NCI-H187 (cell line): Measurements from ENCODE around the gene DAP.

Source experiments
- DNase-seq, 2 experiments: peaks; one replicate each; lab custom pipeline; 2025; lab: John Stamatoyannopoulos, UW

The DAP gene

DNA sequence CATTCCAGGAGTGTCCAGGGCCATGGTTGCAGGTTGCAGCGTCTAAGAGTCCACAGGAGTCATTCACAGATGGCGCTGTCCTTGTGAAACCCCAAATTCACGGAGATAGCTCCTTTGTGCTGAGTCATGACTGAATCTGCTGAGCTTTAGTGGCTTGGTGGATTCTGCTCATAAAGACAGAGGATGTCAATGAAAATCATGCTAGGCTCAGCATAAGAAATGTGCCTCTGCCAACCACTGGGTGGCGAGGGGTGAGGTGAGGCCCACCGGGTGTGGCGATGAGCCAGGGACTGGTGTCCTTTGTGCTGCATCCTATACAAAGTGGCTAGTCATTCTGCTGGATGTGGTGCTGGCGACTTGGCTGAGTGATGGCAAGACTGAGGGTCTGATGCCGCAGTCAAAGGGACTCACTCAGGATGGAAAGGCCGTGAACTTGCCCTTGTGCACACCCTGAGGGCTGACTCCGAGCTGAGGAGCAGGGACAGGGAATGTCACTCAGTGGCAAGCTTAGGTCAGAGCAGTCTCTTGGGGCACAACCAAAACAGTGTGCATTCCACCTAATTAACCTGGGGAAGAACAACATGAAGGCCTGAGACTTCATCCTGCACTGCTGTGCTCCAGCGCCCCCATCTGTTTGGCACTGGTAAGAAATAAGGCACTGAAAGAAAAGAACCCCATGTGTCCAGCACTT is 71.5 kb downstream of the DAP start:
- no peak for DNase-seq

DNA sequence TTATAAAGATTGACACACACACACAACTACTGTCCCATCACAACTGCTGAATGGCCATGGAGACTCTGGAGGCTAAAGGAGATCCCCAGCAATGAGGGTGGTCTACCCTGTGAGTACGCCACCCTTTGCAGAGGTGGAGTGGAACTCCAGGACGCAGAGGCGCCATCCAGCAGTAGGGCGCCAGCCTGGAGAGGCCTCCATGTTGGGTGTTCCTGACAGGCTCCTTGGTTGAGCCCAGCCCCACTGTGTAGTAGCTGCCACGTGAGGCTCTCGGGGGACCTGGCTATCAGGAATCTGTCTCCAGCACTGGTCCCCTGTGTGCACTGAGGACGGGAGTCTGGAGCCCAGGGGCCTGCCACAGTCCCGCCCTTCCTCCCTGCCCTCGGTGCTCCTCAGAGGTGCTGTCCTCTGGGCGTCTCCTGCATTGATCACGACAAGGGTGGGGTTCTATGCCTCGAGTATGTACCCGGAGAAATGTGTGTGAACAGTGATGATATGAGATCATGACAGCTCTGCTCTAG is 72.3 kb downstream of the DAP start:
- no peak for DNase-seq

DNA sequence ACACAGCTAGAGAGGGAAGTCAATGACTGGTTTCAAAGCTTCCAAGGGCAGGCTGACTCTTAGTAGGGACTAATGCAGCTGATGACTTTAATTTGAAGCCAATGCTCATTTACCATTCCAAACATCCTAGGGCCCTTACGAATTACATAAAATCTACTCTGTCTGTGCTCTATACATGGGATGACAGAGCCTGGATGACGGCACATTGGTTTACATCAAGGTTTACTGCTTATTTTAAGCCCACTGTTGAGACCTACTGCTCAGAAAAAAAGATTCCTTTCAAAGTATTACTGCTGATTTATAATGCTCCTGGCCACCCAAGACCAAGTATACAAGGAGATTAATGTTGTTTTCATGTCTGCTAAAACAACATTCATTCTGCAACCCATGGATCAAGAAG is 74.1 kb downstream of the DAP start:
- DNase-seq = no peak

DNA sequence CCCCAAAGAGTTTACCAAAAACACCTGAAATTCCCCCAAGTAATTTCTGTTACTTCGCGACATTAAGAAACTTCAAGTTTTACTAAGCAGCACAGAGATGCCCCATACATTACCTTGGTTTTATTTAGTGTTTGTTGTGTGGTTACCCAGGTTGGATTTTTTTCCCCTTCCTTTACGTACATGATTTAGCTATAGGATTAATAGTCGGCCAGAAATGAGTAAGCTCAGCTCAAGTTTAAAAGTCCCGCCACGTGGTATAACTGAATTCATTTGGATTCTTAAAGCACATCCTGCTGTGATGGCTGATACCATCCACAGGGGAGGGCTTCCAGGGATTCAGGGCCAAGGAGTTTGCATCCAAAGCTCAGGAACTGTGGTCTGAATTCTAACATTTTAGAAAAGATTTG is 75.9 kb downstream of the DAP start:
- no peak for DNase-seq

DNA sequence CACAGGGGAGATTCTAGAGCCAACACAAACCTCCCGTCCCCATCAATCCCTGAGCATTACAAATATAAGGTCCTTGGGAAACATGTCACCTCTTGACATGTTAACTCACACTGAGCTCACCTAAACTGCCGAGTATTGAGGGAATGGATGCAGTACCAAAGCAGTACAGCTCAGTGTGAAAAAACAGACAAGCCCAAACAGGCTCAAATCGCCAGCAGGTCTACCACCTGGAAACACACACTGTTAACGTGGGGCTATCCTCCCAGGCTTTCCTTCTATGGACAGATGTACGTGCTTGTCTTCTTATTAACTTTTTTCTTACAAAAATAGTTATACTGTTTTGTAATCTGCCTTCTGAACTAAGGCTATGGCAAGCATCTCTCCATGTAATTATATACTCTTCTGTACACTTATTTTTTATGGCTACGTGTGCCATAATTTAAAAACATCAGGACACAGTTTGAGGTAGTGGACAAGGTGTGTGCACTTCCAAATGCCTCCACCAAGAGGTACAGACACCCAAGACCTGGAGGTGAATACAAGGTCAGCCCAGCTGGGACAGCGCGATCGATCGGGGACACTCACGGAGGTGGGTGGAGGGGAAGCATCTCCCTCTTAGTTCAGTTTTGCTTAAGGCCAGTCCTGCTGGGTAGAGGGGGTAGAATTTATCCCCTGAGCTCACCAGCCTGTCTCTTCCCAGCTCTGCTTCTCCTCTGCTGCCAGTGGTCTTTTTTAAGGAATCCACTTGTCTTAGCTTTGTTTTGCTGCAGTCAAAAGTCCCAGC is 76.5 kb downstream of the DAP start:
- DNase-seq = no peak

DNA sequence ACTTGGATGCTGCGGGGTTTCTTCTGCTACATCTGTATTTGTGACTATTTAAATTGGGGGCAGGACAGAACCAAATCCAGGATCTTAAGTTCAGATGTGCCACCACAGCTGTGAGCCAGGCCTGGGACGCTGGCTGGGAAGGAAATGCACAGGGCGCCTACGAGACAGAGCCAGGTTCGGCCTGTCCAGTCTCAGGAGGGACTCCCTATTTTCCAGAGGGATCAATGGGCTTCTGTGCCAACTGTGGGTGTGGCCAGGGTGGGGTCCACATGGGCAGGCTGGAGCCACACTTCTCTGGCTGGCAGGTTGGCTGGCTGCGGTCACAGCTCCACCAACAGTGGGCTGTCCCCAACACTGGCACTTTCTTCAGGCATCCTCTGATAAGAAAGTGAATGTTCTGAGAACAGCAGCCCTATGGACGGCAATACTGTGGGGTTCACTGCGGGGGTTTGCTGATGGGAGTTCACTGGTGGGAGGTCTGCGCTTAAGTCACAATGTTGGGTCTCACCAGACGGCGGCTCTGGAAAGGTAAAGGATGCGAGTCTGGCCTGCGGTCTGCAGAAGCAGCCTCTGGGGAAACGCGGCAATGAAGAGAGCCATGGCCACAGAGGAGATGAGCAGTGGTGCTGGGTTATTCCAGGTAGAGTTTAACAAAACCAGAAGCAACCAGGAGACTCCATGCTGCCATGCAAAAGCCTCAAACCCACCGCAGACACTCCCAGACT is 78.1 kb downstream of the DAP start:
- DNase-seq = no peak

DNA sequence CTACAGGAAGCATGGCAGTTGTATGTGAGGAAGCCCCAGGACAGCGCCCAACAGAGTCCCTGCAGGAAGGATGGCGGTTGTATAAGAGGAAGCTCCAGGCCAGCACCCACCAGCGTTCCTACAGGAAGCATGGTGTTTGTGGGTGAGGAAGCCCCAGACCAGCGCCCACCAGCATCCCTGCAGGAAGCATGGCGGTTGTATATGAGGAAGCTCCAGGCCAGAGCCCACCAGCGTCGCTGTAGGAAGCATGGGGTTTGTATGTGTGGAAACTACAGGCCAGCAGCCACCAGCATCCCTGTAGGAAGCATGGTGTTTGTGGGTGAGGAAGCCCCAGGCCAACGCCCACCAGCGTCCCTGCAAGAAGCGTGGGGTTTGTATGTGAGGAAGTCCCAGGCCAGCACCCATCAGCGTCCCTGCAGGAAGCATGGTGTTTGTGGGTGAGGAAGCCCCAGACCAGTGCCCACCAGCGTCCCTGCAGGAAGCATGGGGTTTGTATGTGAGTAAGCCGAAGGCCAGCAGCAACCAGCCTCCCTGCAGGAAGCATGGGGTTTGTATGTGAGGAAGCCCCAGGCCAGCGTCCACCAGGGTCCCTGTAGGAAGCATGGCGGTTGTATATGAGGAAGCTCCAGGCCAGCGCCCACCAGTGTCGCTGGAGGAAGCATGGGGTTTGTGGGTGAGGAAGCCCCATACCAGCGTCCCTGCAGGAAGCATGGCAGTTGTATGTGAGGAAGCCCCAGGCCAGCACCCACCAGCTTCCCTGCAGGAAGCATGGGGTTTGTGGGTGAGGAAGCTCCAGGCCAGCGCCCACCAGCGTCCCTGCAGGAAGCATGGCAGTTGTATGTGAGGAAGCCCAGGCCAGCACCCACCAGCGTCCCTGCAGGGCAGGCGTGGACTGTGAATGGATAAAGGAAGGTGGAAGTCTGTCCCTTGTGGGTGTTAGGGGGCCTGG is 79.0 kb downstream of the DAP start:
- DNase-seq = no peak

DNA sequence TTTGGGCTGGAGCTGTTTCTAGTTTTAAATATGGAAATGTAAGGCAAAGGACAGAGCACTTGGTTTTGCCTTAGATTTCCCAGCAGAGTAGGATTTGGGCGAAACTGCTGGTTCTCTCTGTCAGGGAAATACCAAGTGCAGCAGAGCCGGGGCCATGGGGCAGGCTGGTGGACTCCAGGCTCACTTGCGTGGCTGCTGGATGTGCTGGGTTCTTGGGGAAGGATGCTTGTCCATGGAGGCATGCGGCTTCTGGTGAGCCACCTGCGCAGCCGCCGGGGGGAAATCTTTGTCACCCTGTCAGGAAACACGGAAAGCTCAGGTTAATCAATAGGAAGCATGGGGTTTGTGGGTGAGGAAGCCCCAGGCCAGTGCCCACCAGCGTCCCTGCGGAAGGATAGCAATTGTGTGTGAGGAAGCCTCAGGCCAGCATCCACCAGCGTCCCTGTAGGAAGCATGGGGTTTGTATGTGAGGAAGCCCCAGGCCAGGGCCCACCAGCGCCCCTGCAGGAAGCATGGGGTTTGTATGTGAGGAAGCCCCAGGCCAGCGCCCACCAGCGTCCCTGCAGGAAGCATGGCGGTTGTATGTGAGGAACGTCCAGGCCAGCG is 80.1 kb downstream of the DAP start:
- DNase-seq = no peak

DNA sequence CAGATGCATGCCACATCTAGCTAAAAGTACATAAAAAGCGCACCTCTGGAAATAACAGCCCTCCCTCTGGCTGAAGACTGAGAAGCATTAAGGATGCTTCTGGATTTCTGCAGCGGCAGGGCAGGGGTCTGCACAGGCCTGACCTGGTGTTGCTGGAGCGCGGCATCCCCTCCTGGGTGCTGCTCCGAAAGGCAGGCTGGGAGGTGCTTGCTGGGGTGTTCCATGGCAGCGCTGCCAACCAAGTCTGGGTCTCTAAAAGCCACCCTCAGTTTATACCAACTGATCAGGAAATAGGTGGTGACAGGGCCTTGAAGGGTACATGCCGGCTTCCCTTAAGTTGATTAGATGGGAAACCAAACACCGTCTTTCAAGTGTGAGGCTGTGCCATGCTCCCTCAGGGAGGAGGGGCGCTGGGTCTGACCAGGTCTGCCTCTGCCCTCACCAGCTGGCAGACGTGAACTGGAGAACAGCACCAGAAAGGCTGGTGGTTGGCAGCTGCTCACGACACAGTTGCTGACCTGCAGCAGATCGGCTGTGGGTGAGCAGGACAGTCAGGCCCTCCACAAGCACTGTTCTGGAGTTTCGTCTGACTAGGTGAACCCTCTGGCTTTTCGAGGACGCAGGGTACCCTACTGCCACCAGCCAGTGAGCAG is 81.6 kb downstream of the DAP start:
- DNase-seq = no peak

DNA sequence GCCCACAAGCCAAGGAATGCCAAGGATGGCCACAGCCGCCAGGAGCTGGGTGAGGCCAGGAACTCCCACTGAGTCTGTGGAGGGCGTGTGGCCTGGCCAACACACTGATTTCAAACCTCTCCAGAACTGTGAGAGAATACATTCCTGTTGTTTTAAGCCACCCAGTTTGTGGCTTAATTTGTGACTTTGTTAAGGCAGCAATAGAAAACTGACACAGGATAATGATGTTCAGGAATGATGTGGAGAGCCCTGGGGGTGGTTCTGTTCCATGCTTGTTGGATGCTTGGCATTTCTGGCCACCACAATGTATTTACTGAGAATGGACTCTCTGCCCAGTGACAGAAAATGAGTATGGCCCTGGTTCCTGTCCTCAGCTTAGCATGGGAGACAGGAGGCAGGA is 82.8 kb downstream of the DAP start:
- DNase-seq = no peak

DNA sequence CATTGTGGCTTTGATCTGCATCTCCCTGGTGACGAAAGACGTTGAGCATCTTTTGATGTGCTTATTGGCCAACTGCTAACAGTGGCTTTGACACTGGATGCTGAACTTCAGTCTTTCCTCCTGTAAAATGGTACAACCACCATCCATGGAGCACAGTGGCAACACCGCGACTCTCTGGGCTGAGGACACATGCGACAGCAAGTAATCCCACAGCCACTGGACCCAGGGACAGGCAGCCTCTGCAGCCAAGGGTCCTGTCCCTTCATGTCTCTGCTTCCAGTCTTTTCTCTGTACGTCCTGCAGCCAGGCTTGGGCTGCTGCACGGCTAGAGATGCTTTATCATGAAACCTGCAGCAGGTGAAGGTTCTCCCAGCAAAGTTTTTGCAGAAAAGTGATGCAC is 83.5 kb downstream of the DAP start:
- DNase-seq = no peak

DNA sequence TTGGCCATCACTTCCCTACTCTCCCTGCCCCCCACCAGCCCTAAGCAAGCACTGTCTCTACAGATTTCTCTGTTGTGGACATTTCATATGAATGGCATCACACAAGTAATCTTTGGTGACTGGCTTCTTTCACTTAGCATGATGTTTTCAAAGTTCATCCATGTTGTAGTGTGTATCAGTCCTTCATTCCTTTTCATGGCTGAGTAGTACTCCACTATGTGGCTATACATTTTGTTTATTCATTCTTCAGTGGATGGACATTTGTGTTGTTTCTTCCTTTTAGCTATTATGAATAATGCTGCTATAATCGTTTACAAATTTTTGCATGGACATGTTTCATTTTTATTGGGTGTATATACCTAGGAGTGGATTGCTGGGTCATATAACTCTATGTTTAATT is 84.1 kb downstream of the DAP start:
- DNase-seq = no peak

DNA sequence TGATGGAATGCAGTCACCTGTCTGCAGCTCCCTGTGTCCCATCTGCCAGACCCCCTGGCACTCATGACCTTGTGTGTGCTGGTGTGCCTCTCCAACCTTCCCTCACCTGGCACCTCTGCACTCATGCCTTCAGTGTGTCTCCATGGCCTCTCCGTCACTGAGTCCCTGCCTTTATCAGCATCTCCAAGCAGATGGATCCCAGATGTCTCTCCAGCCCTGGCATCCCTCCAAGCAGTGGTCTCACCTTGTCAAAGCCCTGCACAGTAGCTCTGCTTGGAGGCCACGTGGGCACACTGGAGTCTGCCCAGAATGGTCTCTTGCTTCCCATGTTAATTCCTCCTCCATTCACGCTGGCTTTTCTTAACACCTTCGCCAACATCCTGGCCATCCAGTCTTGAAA is 84.8 kb downstream of the DAP start:
- DNase-seq = no peak

DNA sequence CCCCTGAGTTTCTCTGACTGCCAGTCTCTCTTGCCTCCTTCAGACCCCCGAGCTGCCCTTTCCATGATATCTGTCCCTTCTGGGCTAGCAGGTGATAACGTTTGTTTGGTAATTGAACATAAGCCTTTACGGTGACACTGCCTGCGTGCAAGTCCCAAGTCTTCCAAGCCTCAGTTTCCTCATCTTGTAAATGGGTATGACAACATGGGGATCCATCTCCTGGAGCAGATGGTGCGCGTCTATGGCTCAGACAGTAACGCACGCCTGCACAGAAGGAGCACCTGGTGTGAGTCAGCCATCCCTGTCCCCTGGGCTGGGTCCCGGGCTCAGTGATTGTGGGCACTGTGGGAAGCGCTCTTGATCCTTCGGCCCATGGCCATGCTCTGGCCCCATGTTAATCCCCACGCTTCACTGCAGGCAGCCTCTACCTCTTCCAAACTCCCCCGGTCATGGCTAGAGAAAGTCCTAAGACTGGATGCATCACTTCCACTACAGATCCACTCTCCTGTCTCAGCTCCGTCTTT is 85.8 kb downstream of the DAP start:
- no peak for DNase-seq

DNA sequence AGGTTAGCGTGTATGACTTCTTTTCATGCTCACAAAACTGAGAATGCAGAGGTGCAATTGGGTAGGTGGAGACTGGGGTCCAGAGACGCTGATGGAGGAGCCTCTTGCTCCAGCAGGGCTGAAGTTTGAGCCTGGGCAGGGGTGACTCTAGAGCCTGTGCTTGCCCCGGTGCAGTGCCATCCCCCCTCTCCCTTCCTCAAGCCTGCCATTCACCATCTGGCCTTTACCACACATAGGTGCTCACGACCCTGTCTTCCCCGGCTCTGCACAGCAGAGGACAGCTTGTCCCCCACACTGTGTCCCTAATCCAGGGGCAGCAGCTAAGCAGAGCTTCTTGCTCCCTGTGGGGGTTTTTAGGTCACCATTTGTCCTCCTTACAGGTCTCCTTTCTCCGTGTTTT is 86.5 kb downstream of the DAP start:
- no peak for DNase-seq

DNA sequence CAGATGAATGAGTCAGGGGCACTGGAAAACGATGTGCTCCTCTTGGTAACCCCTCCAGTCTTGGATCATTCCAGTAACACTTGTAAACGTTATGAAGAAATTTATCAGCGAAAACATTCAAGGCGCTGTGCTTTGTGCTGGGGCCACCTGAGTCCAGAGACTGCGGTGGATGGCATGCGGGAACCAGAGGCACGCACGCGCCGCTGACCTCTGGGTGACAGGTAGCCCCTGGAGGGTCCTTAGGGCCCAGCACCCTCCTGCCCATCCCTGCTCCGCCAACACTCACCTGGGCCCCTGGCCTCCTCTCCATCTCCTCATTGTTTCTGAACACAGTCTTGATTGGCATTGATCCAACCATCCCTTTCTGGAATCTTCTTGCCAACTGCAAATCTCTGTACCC is 86.9 kb downstream of the DAP start:
- no peak for DNase-seq

DNA sequence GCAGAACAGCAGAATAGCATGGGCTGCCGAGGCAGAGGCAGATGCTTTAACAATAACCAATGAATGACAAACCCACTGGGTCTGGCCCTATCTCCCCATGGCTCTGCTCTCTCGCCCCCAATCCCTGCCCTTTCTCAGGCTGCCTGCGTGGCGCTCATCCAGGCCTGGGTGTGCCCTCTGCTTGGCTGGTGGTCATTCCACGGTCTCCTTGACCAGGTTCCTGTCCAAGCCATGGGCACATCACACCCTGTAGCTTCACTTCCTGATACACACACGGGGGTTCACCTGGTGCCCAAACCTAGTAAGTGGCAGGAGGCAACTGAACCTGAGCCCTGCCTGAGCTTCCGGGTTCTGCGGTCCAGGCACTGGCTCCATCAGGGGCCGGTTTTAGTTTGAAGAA is 87.6 kb downstream of the DAP start:
- no peak for DNase-seq

DNA sequence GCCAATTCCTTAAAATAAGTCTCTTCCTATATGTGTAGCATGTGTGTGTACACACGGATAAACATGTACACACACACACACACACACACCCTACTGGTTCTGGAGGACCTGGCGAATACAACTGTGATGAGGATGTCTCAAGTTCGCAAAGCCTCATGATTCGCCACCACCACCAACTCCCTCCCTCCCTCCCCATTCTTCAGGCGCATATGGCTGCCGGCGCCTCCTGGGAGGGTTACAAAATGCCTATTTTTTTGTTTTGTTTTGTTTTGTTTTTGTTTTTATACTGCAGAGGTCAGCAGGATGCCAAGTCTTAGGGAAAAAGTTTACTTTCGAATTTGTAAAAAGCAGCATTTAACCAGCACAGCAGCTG is 88.0 kb downstream of the DAP start:
- no peak for DNase-seq

DNA sequence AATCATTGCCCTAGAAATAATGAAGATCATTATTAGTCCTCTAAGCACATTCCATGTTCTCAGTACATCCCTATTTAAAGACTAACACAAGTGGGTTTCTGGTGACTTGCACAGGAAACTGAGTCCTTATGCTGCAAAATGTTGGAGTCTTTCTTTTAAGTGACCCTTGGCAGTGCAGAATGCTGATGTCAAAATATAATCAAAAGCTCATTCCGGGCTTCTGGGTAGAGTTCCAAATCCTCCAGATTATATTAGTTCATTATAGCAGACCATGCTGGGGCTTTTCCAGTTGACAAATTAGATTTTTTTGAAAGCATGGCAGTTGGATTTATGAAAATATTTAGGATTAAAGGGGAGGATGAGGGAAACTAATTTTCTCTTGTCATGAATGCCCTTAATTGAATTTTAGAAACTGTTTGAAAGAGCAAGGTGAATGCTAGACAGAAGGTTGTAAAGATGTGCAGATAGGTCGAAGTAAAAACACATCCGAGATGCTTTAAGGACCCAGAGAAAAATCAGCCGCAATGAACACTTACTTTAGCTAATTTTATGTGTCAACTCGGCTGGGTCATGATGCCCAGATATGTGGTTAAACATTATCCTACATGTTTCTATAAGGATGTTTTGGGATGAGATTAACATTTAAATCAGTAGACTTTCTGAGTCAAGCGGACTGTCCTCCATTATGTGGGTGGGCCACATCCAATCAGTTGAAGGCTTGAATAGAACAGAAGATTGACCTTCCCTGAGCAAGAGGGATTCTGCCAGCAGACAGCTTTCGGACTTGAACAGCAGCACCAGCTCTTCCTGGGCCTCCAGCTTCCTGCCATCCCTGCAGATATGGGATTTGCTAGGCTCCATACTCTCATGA is 88.7 kb downstream of the DAP start:
- no peak for DNase-seq
